IMR-90 (cell line): Measurements from ENCODE around the gene UBN2. TPM values are rescaled to one million over a fixed set of nuclear protein-coding genes. Genes with fewer than 3 reads are reported as not detected.

Source experiments
- ATAC-seq: fragments of 200-7000 bp; cut with Tn5 transposase; 2 replicates; pipeline ENCODE4 v1.9.1; 2020; ENCODE audit warnings: low read depth, mild to moderate bottlenecking, moderate library complexity
- BruUV-seq: library from RNA; stranded (reverse); fragments of 400-500 nt; replicated peaks from 2 replicates; lab custom pipeline; 2021; lab: Mats Ljungman, UMichigan
- CTCF ChIA-PET: fragments of 300-600 bp; formaldehyde crosslinking; extraction: SDS; loops from one replicate; lab custom pipeline; 2021; ENCODE audit warnings: antibody characterized with exemption; lab: Yijun Ruan, JAX
- POLR2A ChIA-PET: fragments of 300-600 bp; sonication (Branson Sonifier 250); formaldehyde crosslinking; loops from one replicate; lab custom pipeline; 2022; ENCODE audit warnings: antibody characterized with exemption; ENCODE audit not compliant: unreplicated experiment; lab: Charles Lee
- DNase-seq: peaks from one replicate; pipeline ENCODE4 v3.0.0; 2013
- H2AFZ ChIP-seq: replicated peaks from 2 replicates; pipeline ENCODE3; 2013; ENCODE audit warnings: low read length, mild to moderate bottlenecking; ENCODE audit not compliant: poor library complexity
- H2AK5ac ChIP-seq: 2 replicates; pipeline ENCODE4 v1.6.1; 2013; ENCODE audit warnings: low read depth, low read length, inconsistent platforms
- H2AK9ac ChIP-seq: replicated peaks from 2 replicates; pipeline ENCODE3; 2013; ENCODE audit warnings: mild to moderate bottlenecking, low read depth, low read length, moderate library complexity; ENCODE audit not compliant: poor library complexity
- H2BK120ac ChIP-seq: 2 replicates; pipeline ENCODE4 v1.6.1; 2013; ENCODE audit warnings: low read depth, low read length, inconsistent platforms
- H2BK15ac ChIP-seq: 3 replicates; pipeline ENCODE4 v1.6.1; 2013; ENCODE audit warnings: low read depth, low read length, inconsistent platforms
- H2BK20ac ChIP-seq: 2 replicates; pipeline ENCODE4 v1.6.1; 2013; ENCODE audit warnings: low read depth, mild to moderate bottlenecking, inconsistent platforms, low read length, moderate library complexity
- H2BK5ac ChIP-seq: 2 replicates; pipeline ENCODE4 v1.6.1; 2013; ENCODE audit warnings: mild to moderate bottlenecking, low read depth, low read length, inconsistent platforms; ENCODE audit not compliant: poor library complexity, severe bottlenecking
- H3K14ac ChIP-seq: replicated peaks from 2 replicates; pipeline ENCODE4 v1.6.1; 2013; ENCODE audit warnings: low read depth, low read length, inconsistent platforms
- H3K18ac ChIP-seq: 2 replicates; pipeline ENCODE4 v1.6.1; 2013; ENCODE audit warnings: low read depth, low read length, control low read depth
- H3K23ac ChIP-seq: 2 replicates; pipeline ENCODE4 v1.6.1; 2013; ENCODE audit warnings: low read depth, low read length, inconsistent platforms
- H3K27ac ChIP-seq: 2 replicates; pipeline ENCODE4 v1.5.1; 2013; ENCODE audit warnings: mild to moderate bottlenecking, control low read depth, low read length; ENCODE audit not compliant: insufficient read depth
- H3K27me3 ChIP-seq: 2 replicates; pipeline ENCODE4 v1.6.1; 2013; ENCODE audit warnings: low read length; ENCODE audit not compliant: control insufficient read depth, insufficient read depth
- H3K36me3 ChIP-seq: 2 replicates; pipeline ENCODE4 v1.6.1; 2013; ENCODE audit warnings: low read length, mixed read lengths; ENCODE audit not compliant: control insufficient read depth, insufficient read depth
- H3K4ac ChIP-seq: 2 replicates; pipeline ENCODE4 v1.6.1; 2013; ENCODE audit warnings: low read depth, low read length, inconsistent platforms
- H3K4me1 ChIP-seq: 2 replicates; pipeline ENCODE4 v1.6.1; 2013; ENCODE audit warnings: low read length, mixed read lengths; ENCODE audit not compliant: control insufficient read depth, insufficient read depth
- H3K4me2 ChIP-seq: 2 replicates; pipeline ENCODE4 v1.6.1; 2013; ENCODE audit warnings: low read depth, mild to moderate bottlenecking, control low read depth, low read length, moderate library complexity
- H3K4me3 ChIP-seq: 2 replicates; pipeline ENCODE4 v1.5.1; 2013; ENCODE audit warnings: low read depth, mild to moderate bottlenecking, control low read depth, low read length, moderate library complexity; ENCODE audit not compliant: insufficient read depth
- H3K56ac ChIP-seq: 2 replicates; pipeline ENCODE4 v1.6.1; 2013; ENCODE audit warnings: low read length, inconsistent platforms; ENCODE audit not compliant: insufficient read depth; ENCODE audit errors: extremely low read depth
- H3K79me1 ChIP-seq, 2 experiments: 2 replicates each; pipeline ENCODE4 v1.6.1; 2013; ENCODE audit warnings: low read length in 2 of 2, inconsistent platforms in 1 of 2, low read depth in 1 of 2
- H3K9ac ChIP-seq: 2 replicates; pipeline ENCODE4 v1.6.1; 2013; ENCODE audit warnings: low read depth, low read length, control low read depth
- H3K9me1 ChIP-seq: 2 replicates; pipeline ENCODE4 v1.6.1; 2013; ENCODE audit warnings: low read length, inconsistent platforms; ENCODE audit not compliant: insufficient read depth
- H3K9me3 ChIP-seq: 2 replicates; pipeline ENCODE4 v1.6.1; 2013; ENCODE audit warnings: low read length; ENCODE audit not compliant: control insufficient read depth, insufficient read depth
- H4K20me1 ChIP-seq: 2 replicates; pipeline ENCODE4 v1.6.1; 2013; ENCODE audit warnings: low read length, inconsistent platforms; ENCODE audit not compliant: insufficient read depth
- H4K5ac ChIP-seq: 2 replicates; pipeline ENCODE4 v1.6.1; 2013; ENCODE audit warnings: mild to moderate bottlenecking, low read depth, low read length, control low read depth
- H4K8ac ChIP-seq, 2 experiments: 2 replicates each; pipeline ENCODE4 v1.6.1; 2013; ENCODE audit warnings: low read depth in 2 of 2, low read length in 2 of 2, control low read depth in 1 of 2, inconsistent platforms in 1 of 2
- H4K91ac ChIP-seq: 2 replicates; pipeline ENCODE4 v1.6.1; 2013; ENCODE audit warnings: low read depth, low read length, inconsistent platforms; ENCODE audit not compliant: insufficient read depth
- BHLHE40 ChIP-seq: fragments of 150-350 bp; IDR thresholded peaks from 2 replicates; pipeline ENCODE4 v1.6.1; 2016; ENCODE audit warnings: mild to moderate bottlenecking, low read depth, low read length
- CEBPB ChIP-seq: IDR thresholded peaks from 2 replicates; pipeline ENCODE4 v1.6.1; 2012; ENCODE audit warnings: low read depth, low read length, improper control_type of control experiment
- CHD1 ChIP-seq: IDR thresholded peaks from 2 replicates; pipeline ENCODE4 v1.6.1; 2012; ENCODE audit warnings: low read depth, low read length, improper control_type of control experiment
- CTCF ChIP-seq: conservative IDR thresholded peaks from 2 replicates; pipeline ENCODE4 v1.5.1; 2012; ENCODE audit warnings: mild to moderate bottlenecking, low read depth, low read length, improper control_type of control experiment
- ELK1 ChIP-seq: fragments of 150-350 bp; IDR thresholded peaks from 2 replicates; pipeline ENCODE4 v1.6.1; 2016; ENCODE audit warnings: low read depth, mild to moderate bottlenecking, low read length, moderate library complexity, borderline replicate concordance
- FOS ChIP-seq: fragments of 150-350 bp; IDR thresholded peaks from 2 replicates; pipeline ENCODE4 v1.6.1; 2016; ENCODE audit warnings: low read depth, low read length
- MAFK ChIP-seq: IDR thresholded peaks from 2 replicates; pipeline ENCODE4 v1.6.1; 2012; ENCODE audit warnings: low read depth, low read length, improper control_type of control experiment
- MAZ ChIP-seq: IDR thresholded peaks from 2 replicates; pipeline ENCODE4 v1.6.1; 2012; ENCODE audit warnings: low read depth, mild to moderate bottlenecking, low read length, improper control_type of control experiment, moderate library complexity, borderline replicate concordance
- MXI1 ChIP-seq: IDR thresholded peaks from 2 replicates; pipeline ENCODE4 v1.6.1; 2012; ENCODE audit warnings: low read depth, mild to moderate bottlenecking, low read length, moderate library complexity, borderline replicate concordance
- NFE2L2 ChIP-seq: fragments of 150-350 bp; IDR thresholded peaks from 2 replicates; pipeline ENCODE4 v1.6.1; 2016; ENCODE audit warnings: low read depth, mild to moderate bottlenecking, low read length
- POLR2A ChIP-seq: IDR thresholded peaks from 2 replicates; pipeline ENCODE4 v1.6.1; 2012; ENCODE audit warnings: mild to moderate bottlenecking, low read depth, low read length
- RAD21 ChIP-seq: IDR thresholded peaks from 2 replicates; pipeline ENCODE4 v1.6.1; 2012; ENCODE audit warnings: low read length, improper control_type of control experiment
- RCOR1 ChIP-seq: IDR thresholded peaks from 2 replicates; pipeline ENCODE4 v1.6.1; 2012; ENCODE audit warnings: mild to moderate bottlenecking, low read length, improper control_type of control experiment; ENCODE audit not compliant: insufficient replicate concordance
- RFX5 ChIP-seq: IDR thresholded peaks from 2 replicates; pipeline ENCODE4 v1.8.0; 2012; ENCODE audit warnings: low read depth, mild to moderate bottlenecking, low read length, moderate library complexity
- SMC3 ChIP-seq: fragments of 150-350 bp; IDR thresholded peaks from 2 replicates; pipeline ENCODE4 v1.6.1; 2016; ENCODE audit warnings: low read depth, mild to moderate bottlenecking, antibody characterized with exemption, low read length, moderate library complexity
- USF2 ChIP-seq: fragments of 150-350 bp; IDR thresholded peaks from 2 replicates; pipeline ENCODE4 v1.6.1; 2017; ENCODE audit warnings: mild to moderate bottlenecking, antibody characterized with exemption, low read length, low read depth
- WGBS, 2 experiments: methylation state at CpG; one replicate each; pipeline versions ENCODE4 v1.1.5 to v1.1.7; 2013; ENCODE audit warnings: missing lambda C conversion rate in 2 of 2; ENCODE audit not compliant: insufficient read length in 1 of 2; ENCODE audit errors: extremely low coverage in 2 of 2; 5-methylcytosine and 5-hydroxymethylcytosine counted together
- dilution Hi-C: fragments of 300-500 bp; cut with HindIII; formaldehyde crosslinking; loops from one replicate; pipeline ENCODE4 v1.14.3; 2018; ENCODE audit warnings: low sequenced_read_pairs; ENCODE audit not compliant: unreplicated experiment
- in situ Hi-C: fragments of 300-500 bp; cut with MboI; formaldehyde crosslinking; loops from 3 replicates; pipeline ENCODE4 v1.14.3; 2019; ENCODE audit warnings: low sequenced_read_pairs, inconsistent platforms, mixed read lengths
- intact Hi-C: fragments of 100-400 bp; cut with micrococcal nuclease; formaldehyde crosslinking; loops from 2 replicates; pipeline ENCODE4 v1.10.0; 2022
- polyA plus RNA-seq, 3 experiments: library from polyadenylated mRNA; depleted of rRNA; stranded (reverse); fragments of >200 nt; gene quantifications; 2 replicates each; pipeline ENCODE4 v1.2.3, GENCODE V29; 2012; ENCODE audit warnings: low replicate concordance in 1 of 3
- total RNA-seq: library from RNA; depleted of rRNA; stranded (reverse); fragments of >200 nt; gene quantifications from 2 replicates; pipeline ENCODE4 v1.2.3, GENCODE V29; 2012

UBN2 gene
- total and polyA plus RNA-seq, 2 of the 4 experiments (the other 2 are of a cell fraction), result 1.6 to 2.3 TPM

DNA sequence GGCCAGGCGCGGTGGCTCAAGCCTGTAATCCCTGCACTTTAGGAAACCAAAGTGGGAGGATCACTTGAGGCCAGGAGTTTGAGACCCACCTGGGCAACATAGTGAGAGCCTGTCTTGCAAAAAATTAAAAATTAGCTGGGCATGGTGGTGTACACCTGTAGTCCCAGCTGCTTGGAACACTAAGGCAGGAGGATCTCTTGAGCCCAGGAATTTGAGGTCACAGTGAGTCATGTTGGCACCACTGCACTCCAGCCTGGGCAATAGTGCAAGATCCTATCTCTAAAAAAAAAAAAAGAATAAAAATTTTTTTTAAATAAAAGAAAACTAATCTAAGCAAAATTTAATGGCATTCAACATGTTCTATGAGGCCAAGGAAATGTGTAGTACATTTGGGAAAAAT is 44.9 kb upstream of the UBN2 start:
- POLR2A ChIA-PET, result no interaction called here
- Histone ChIP-seq H4K91ac (no peak overlapping the region), H3K14ac (no peak overlapping the region), H2BK120ac (no peak overlapping the region), H3K27me3 (no peaks in the 10 kb centered on the region), H4K5ac (no peak overlapping the region), H2AK9ac (no peak overlapping the region), H3K9ac (no peak overlapping the region), H3K4me1 (no peaks in the 10 kb centered on the region), H3K27ac (no peak overlapping the region), H3K9me3 (no peaks in the 10 kb centered on the region), H3K56ac (no peak overlapping the region), H3K36me3 (peaks cover 5% of the 10 kb centered on the region), H3K4ac (no peak overlapping the region), H2BK20ac (no peak overlapping the region), H3K4me3 (no peak overlapping the region), H2BK5ac (no peak overlapping the region), H3K79me1 (no peaks in the 10 kb centered on the region), H2BK15ac (no peak overlapping the region), H3K9me1 (no peaks in the 10 kb centered on the region), H2AFZ (no peak overlapping the region), H4K8ac (no peak overlapping the region), H3K4me2 (no peak overlapping the region), H3K23ac (no peak overlapping the region), H4K20me1 (no peaks in the 10 kb centered on the region), H2AK5ac (no peak overlapping the region), H3K18ac (no peak overlapping the region)
- in situ Hi-C loops (no loop called here), intact Hi-C loops (loop anchor here (5.0 kb wide), 1 partner anchor 36 kb away; no protein-coding TSS in a partner anchor), dilution Hi-C loops (no loop called here)
- DNase-seq, result no peak
- TF ChIP-seq CEBPB (no peak), FOS (no peak), RCOR1 (no peak), RAD21 (no peak), MXI1 (no peak), ELK1 (no peak), USF2 (no peak), NFE2L2 (no peak), BHLHE40 (no peak), SMC3 (no peak), CTCF (no peak), MAZ (no peak), RFX5 (no peak), POLR2A (no peak), MAFK (no peak), CHD1 (no peak)
- 100% methylated on average over 2 of the region's 2 CpGs; no CpG with 5 or more reads in 1 of the 2 experiments for WGBS, 2 experiments
- no peak for ATAC-seq
- CTCF ChIA-PET, result no interaction called here
- no TSS peak for BruUV-seq
